Measurements from ENCODE around the gene KRT34. TPM values are rescaled to one million over a fixed set of nuclear protein-coding genes. Genes with fewer than 3 reads are reported as not detected.

The KRT34 gene
- total and polyA plus RNA-seq, 2 experiments from 2014 or later = not detected

DNA sequence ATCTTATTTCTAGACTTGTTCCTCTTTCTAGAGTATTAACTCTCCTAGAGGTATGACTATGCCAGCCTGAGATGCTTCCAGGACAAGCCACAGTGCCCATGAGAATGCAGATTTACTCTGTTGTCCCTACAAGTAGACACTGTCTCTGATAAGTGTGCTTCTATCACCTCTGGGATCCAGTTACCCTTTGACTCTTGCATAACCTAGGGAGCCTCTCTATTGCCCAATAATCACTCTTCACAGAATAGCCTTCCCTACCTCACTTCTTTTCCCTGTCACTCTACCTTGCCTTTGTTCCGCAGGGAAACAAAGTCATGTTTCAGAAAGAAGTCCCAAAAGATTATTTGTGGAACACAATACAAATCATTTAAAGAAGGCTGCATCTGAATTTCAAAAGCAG, 1.6 kb upstream of the KRT34 start:
- Histone ChIP-seq H2AFZ (no peak overlapping the region), H3K79me2 (replicated peaks; ENCODE audit: insufficient read depth) (no peaks in the 10 kb centered on the region), H3K4me1 (ENCODE audit: insufficient read depth) (no peaks in the 10 kb centered on the region), H3K27me3 (ENCODE audit: insufficient read depth) (no peaks in the 10 kb centered on the region), H3K27ac (ENCODE audit: low read depth) (no peak overlapping the region), H3K9me2 (ENCODE audit: insufficient read depth) (peaks cover 1% of the 10 kb centered on the region; the same call in 1 of the 2 replicates), H4K20me1 (replicated peaks; ENCODE audit: insufficient read depth) (no peaks in the 10 kb centered on the region), H3K4me3 (no peak overlapping the region), H3K4me2 (no peak overlapping the region), H3K36me3 (ENCODE audit: insufficient read depth) (no peaks in the 10 kb centered on the region), H3F3A (replicated peaks; ENCODE audit: low read depth) (no peaks in the 10 kb centered on the region)
- Mint-ChIP-seq H3K27ac (no peak overlapping the region), H3K27me3 (ENCODE audit: insufficient read depth, low read depth, poor library complexity) (peaks cover 2% of the 10 kb centered on the region), H3K4me1 (no peaks in the 10 kb centered on the region), H3K36me3 (ENCODE audit: low read depth) (no peaks in the 10 kb centered on the region; the same call in 2 of the 3 replicates), H3K9me3 (peaks cover 16% of the 10 kb centered on the region), H3K4me3 (no peak overlapping the region)
- DNase-seq (ENCODE audit: low spot score) (no peak), ATAC-seq (no peak)
- TF ChIP-seq JUNB (IDR thresholded peaks at IDR 0.05; ENCODE audit: unreplicated experiment) = no peak
- TF ChIP-seq EZH2 (IDR thresholded peaks at IDR 0.05; ENCODE audit: low read depth, unreplicated experiment) = no peak
- no peak for TF ChIP-seq ZNF114 (CRISPR knock-in tag; IDR thresholded peaks at IDR 0.05)
- TF ChIP-seq CTCF (conservative IDR thresholded peaks at IDR 0.05; ENCODE audit: low read depth in 2 of 2) = no peak
- no peak for TF ChIP-seq CREB1 (CRISPR knock-in tag; IDR thresholded peaks at IDR 0.05; ENCODE audit: low read depth)
- TF ChIP-seq ZNF462 (CRISPR knock-in tag; IDR thresholded peaks at IDR 0.05) = no peak
- no peak for TF ChIP-seq ZNF331 (CRISPR knock-in tag; IDR thresholded peaks at IDR 0.05; ENCODE audit: low read depth)
- TF ChIP-seq STAT1 (IDR thresholded peaks at IDR 0.05; ENCODE audit: unreplicated experiment) = no peak
- TF ChIP-seq ETS1 (IDR thresholded peaks at IDR 0.05) = no peak
- no peak for TF ChIP-seq EZH2phosphoT487 (IDR thresholded peaks at IDR 0.05; ENCODE audit: unreplicated experiment)
- TF ChIP-seq, protein P1, sequence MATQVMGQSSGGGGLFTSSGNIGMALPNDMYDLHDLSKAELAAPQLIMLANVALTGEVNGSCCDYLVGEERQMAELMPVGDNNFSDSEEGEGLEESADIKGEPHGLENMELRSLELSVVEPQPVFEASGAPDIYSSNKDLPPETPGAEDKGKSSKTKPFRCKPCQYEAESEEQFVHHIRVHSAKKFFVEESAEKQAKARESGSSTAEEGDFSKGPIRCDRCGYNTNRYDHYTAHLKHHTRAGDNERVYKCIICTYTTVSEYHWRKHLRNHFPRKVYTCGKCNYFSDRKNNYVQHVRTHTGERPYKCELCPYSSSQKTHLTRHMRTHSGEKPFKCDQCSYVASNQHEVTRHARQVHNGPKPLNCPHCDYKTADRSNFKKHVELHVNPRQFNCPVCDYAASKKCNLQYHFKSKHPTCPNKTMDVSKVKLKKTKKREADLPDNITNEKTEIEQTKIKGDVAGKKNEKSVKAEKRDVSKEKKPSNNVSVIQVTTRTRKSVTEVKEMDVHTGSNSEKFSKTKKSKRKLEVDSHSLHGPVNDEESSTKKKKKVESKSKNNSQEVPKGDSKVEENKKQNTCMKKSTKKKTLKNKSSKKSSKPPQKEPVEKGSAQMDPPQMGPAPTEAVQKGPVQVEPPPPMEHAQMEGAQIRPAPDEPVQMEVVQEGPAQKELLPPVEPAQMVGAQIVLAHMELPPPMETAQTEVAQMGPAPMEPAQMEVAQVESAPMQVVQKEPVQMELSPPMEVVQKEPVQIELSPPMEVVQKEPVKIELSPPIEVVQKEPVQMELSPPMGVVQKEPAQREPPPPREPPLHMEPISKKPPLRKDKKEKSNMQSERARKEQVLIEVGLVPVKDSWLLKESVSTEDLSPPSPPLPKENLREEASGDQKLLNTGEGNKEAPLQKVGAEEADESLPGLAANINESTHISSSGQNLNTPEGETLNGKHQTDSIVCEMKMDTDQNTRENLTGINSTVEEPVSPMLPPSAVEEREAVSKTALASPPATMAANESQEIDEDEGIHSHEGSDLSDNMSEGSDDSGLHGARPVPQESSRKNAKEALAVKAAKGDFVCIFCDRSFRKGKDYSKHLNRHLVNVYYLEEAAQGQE (IDR thresholded peaks at IDR 0.05; ENCODE audit: unreplicated experiment) = no peak
- no peak for TF ChIP-seq NANOG (IDR thresholded peaks at IDR 0.05; ENCODE audit: borderline replicate concordance)
